Activated T-helper 2 cell treated with anti-CD3 and anti-CD28 coated beads, Interferon-gamma antibody, Interleukin-2, Interleukin-4, amounts not matched to agents 10 μg/mL and 5 μg/mL and 100 μg/mL, durations not matched to agents 14 hours and 24 hours and 36 hours (primary cell): ENCODE measurements around the gene RFX8. TPM values are rescaled to one million over a fixed set of nuclear protein-coding genes. Genes with fewer than 3 reads are reported as not detected.
"Not testable (repeated sequence)": the region's sequence is repeated elsewhere in the genome, so short reads cannot be mapped to it uniquely, and the experiment has no call there.

Experiments used
- DNase-seq: peaks from one replicate; pipeline ENCODE4 v3.0.0; 2021; ENCODE audit warnings: low spot score
- H3K27ac Mint-ChIP-seq: one replicate; pipeline ENCODE4 v1.8.0; 2021; ENCODE audit warnings: mixed read lengths
- H3K27me3 Mint-ChIP-seq: one replicate; pipeline ENCODE4 v1.8.0; 2021; ENCODE audit warnings: low read depth, mixed read lengths
- H3K36me3 Mint-ChIP-seq: one replicate; pipeline ENCODE4 v1.8.0; 2021; ENCODE audit warnings: low read depth, mixed read lengths
- H3K4me1 Mint-ChIP-seq: one replicate; pipeline ENCODE4 v1.8.0; 2021; ENCODE audit warnings: low read depth, mixed read lengths
- H3K4me3 Mint-ChIP-seq: one replicate; pipeline ENCODE4 v1.8.0; 2021; ENCODE audit warnings: low read depth, mild to moderate bottlenecking, moderate library complexity, mixed read lengths
- H3K9me3 Mint-ChIP-seq: one replicate; pipeline ENCODE4 v1.8.0; 2021; ENCODE audit warnings: mixed read lengths
- intact Hi-C: fragments of 100-400 bp; cut with micrococcal nuclease; formaldehyde crosslinking; loops from one replicate; pipeline ENCODE4 v1.15.1; 2023
- total RNA-seq: library from RNA; stranded (reverse); gene quantifications from 2 replicates; pipeline ENCODE4 v1.2.3, GENCODE V29; 2022

Gene RFX8
- total RNA-seq, 1 donor from 2014 or later = 1.6 TPM

GRCh38 chr2:101461381-101461780 is 13.5 kb downstream of the RFX8 start:
- intact Hi-C loops = no loop called here
- no peak for DNase-seq
- H3K4me1 Mint-ChIP-seq = peaks cover 14% of the 10 kb centered on the region

GRCh38 chr2:101454408-101454807 is 20.5 kb downstream of the RFX8 start:
- H3K4me3 Mint-ChIP-seq, H3K27me3 Mint-ChIP-seq, H3K4me1 Mint-ChIP-seq, intact Hi-C loops, DNase-seq, H3K27ac Mint-ChIP-seq: not testable (repeated sequence)
- H3K9me3 Mint-ChIP-seq = peaks cover 17% of the 10 kb centered on the region
- peaks cover 14% of the 10 kb centered on the region for H3K36me3 Mint-ChIP-seq

More at GRCh38 chr2:101461381-101461780, 13.5 kb downstream of the RFX8 start:
- Mint-ChIP-seq H3K36me3 (peaks cover 32% of the 10 kb centered on the region), H3K4me3 (no peak overlapping the region), H3K27ac (no peak overlapping the region), H3K9me3 (peaks cover 8% of the 10 kb centered on the region), H3K27me3 (no peaks in the 10 kb centered on the region)

- no peak overlapping the region for H3K4me3 Mint-ChIP-seq
- DNase-seq = no peak
- peaks cover 23% of the 10 kb centered on the region for H3K36me3 Mint-ChIP-seq
- peaks cover 5% of the 10 kb centered on the region for H3K9me3 Mint-ChIP-seq
- intact Hi-C loops = no loop called here
- peaks cover 1% of the 10 kb centered on the region for H3K27me3 Mint-ChIP-seq
- peaks cover 15% of the 10 kb centered on the region for H3K4me1 Mint-ChIP-seq
- H3K27ac Mint-ChIP-seq = no peak overlapping the region
Measured at GRCh38 chr2:101450965-101451364, 23.9 kb downstream of the RFX8 start.

- H3K9me3 Mint-ChIP-seq = peaks cover 13% of the 10 kb centered on the region
- intact Hi-C loops = loop anchor here (2.0 kb wide), 1 partner anchor 28 kb away; the partner anchor contains the start of gene RFX8
- H3K27ac Mint-ChIP-seq = no peak overlapping the region
- H3K36me3 Mint-ChIP-seq = peaks cover 43% of the 10 kb centered on the region
- H3K4me1 Mint-ChIP-seq = peaks cover 27% of the 10 kb centered on the region
- no peak overlapping the region for H3K4me3 Mint-ChIP-seq
- no peaks in the 10 kb centered on the region for H3K27me3 Mint-ChIP-seq
- no peak for DNase-seq
Measured at GRCh38 chr2:101446869-101447268, 28.0 kb downstream of the RFX8 start.

DNA sequence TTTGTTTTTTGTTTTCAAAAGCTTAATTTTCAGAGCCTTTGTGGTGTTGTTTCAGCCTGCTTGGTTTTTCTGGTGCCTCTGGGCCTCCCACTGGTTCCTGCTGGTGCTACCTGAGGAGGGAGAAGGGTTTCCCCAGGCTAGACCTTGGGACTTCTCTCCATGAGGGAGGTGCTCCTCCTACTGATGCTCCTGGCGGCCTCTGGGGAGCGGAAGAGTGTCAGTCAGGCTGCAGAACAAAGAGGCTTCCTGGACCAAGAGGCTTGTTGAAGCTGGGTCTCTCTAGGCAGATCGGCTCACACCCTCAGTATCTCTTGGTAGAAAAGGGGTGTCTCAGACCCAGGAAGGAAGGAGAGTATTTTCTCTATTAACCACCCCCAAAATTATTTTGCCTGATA is 32.2 kb downstream of the RFX8 start:
- intact Hi-C loops = no loop called here
- Mint-ChIP-seq H3K4me3 (no peak overlapping the region), H3K4me1 (peaks cover 31% of the 10 kb centered on the region), H3K27me3 (no peaks in the 10 kb centered on the region), H3K27ac (no peak overlapping the region), H3K36me3 (peaks cover 30% of the 10 kb centered on the region), H3K9me3 (peaks cover 13% of the 10 kb centered on the region)
- DNase-seq = no peak

DNA sequence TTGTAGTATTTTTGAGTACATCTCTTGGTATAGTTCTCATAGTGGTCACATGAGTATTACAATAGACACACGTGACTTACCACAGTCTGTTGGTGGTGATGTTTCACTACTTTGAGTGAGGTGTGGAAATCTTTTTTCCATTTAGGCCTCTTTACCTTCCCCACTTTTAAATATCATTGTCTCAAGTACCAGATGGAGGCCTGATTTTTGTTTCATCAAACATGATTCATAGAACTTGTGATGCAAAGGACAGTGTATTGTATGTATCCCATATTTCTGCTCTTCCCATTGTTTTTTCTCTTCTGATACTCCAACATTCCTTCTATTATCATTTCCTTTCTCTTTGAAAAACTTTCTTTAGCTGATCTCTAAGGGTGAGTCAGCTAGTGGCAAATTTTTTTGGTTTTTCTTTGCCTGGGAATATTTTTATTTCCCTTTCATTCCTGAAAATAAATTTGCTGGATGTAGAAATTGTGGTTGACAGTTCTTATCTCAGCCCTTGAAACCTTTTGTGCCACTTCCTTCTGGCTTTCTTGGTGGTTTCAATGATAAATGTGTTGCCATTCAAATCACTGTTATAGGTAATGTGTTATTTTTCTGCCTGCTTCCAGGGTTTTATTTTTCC is 32.8 kb downstream of the RFX8 start:
- Mint-ChIP-seq H3K36me3 (peaks cover 30% of the 10 kb centered on the region), H3K27me3 (no peaks in the 10 kb centered on the region), H3K4me3 (no peak overlapping the region), H3K27ac (peak overlapping the region; percentile 7), H3K4me1 (peaks cover 28% of the 10 kb centered on the region), H3K9me3 (peaks cover 13% of the 10 kb centered on the region)
- DNase-seq = no peak
- intact Hi-C loops = no loop called here

DNA sequence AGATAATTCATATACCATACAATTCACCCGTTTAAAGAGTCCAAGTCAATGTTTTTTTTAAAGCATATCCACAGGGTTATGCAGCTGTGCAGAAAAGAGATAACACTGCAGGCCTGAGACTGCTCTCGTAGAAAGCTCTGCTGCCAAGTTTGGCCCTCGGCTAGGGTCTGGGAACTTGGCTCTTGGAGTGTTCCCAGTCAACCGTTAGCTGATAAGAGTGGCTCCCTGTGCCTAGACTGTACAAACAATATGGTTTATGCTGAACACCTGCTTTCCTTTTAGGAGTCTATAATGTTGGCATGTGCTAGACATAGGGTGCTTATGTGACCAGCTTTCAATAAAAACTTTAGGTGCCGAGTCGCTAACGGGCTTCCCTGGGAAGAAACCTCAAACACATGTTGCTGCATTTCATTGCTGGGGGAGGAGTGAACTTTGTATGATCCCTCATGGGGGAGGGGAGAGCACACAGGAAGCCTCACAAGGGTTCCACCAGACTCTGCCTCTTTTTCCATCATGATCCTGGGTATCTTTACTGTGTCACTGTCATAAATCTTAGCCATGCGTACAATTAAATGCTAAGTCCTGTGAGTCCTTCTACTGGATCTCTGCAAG is 34.7 kb downstream of the RFX8 start:
- H3K27me3 Mint-ChIP-seq = no peaks in the 10 kb centered on the region
- no peak overlapping the region for H3K4me3 Mint-ChIP-seq
- H3K36me3 Mint-ChIP-seq = peaks cover 25% of the 10 kb centered on the region
- H3K4me1 Mint-ChIP-seq = peaks cover 21% of the 10 kb centered on the region
- no peak overlapping the region for H3K27ac Mint-ChIP-seq
- H3K9me3 Mint-ChIP-seq = peaks cover 12% of the 10 kb centered on the region
- no peak for DNase-seq
- intact Hi-C loops = no loop called here

- H3K27me3 Mint-ChIP-seq = no peaks in the 10 kb centered on the region
- H3K4me3 Mint-ChIP-seq = no peak overlapping the region
- intact Hi-C loops = no loop called here
- H3K36me3 Mint-ChIP-seq = peaks cover 22% of the 10 kb centered on the region
- no peak overlapping the region for H3K27ac Mint-ChIP-seq
- H3K4me1 Mint-ChIP-seq = peaks cover 21% of the 10 kb centered on the region
- peaks cover 9% of the 10 kb centered on the region for H3K9me3 Mint-ChIP-seq
- no peak for DNase-seq
Measured at GRCh38 chr2:101439716-101440115, 35.2 kb downstream of the RFX8 start.

GRCh38 chr2:101438555-101438954 is 36.4 kb downstream of the RFX8 start:
- H3K27me3 Mint-ChIP-seq, H3K9me3 Mint-ChIP-seq, intact Hi-C loops, H3K27ac Mint-ChIP-seq, DNase-seq, H3K4me3 Mint-ChIP-seq: not testable (repeated sequence)
- Mint-ChIP-seq H3K36me3 (peaks cover 19% of the 10 kb centered on the region), H3K4me1 (peaks cover 27% of the 10 kb centered on the region)

- no peak overlapping the region for H3K27ac Mint-ChIP-seq
- no peaks in the 10 kb centered on the region for H3K9me3 Mint-ChIP-seq
- peaks cover 3% of the 10 kb centered on the region for H3K36me3 Mint-ChIP-seq
- no peak for DNase-seq
- peaks cover 16% of the 10 kb centered on the region for H3K4me1 Mint-ChIP-seq
- intact Hi-C loops = no loop called here
- no peak overlapping the region for H3K4me3 Mint-ChIP-seq
- no peaks in the 10 kb centered on the region for H3K27me3 Mint-ChIP-seq
Measured at GRCh38 chr2:101435001-101435862, 39.7 kb downstream of the RFX8 start.

DNA sequence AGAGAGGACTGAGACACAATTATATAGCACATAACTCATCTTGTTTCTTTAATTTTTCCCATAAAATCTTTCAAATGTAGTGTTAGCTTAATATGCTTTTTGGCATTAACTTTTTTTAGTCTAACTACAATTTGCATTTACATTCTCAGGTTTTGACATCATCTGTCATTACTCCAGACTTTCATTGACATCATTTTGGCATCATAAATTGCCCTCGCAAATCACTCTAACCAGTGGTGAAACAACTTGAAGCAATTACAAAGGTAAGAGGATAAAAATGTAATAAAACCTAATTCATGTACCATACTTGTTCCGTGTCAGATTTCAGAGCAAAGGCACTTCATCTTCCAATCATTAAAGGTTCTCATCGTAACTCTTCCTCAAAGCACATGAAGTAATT is 41.4 kb downstream of the RFX8 start:
- Mint-ChIP-seq H3K27ac (no peak overlapping the region), H3K27me3 (no peaks in the 10 kb centered on the region), H3K36me3 (peaks cover 3% of the 10 kb centered on the region)

GRCh38 chr2:101432411-101433181 is 42.3 kb downstream of the RFX8 start:
- H3K27me3 Mint-ChIP-seq = no peaks in the 10 kb centered on the region
- H3K9me3 Mint-ChIP-seq = no peaks in the 10 kb centered on the region
- intact Hi-C loops = no loop called here
- no peak for DNase-seq
- no peak overlapping the region for H3K27ac Mint-ChIP-seq
- peaks cover 3% of the 10 kb centered on the region for H3K36me3 Mint-ChIP-seq
- H3K4me3 Mint-ChIP-seq = no peak overlapping the region
- peaks cover 12% of the 10 kb centered on the region for H3K4me1 Mint-ChIP-seq

More for the DNA sequence above, 41.4 kb downstream of the RFX8 start:
- H3K4me3 Mint-ChIP-seq = no peak overlapping the region
- peaks cover 13% of the 10 kb centered on the region for H3K4me1 Mint-ChIP-seq
- no peak for DNase-seq
- intact Hi-C loops = no loop called here
- H3K9me3 Mint-ChIP-seq = no peaks in the 10 kb centered on the region
